IPS-20b (cell line): ENCODE measurements around the gene GTF2F2.
"Not testable (repeated sequence)": the region's sequence is repeated elsewhere in the genome, so short reads cannot be mapped to it uniquely, and the experiment has no call there.

Experiments used
- H3K27ac ChIP-seq: one replicate; pipeline ENCODE4 v1.5.1; 2013; ENCODE audit warnings: low read length
- H3K27me3 ChIP-seq: 2 replicates; pipeline ENCODE4 v1.6.1; 2013; ENCODE audit warnings: mild to moderate bottlenecking, low read length, inconsistent platforms; ENCODE audit not compliant: insufficient read depth
- H3K36me3 ChIP-seq: 2 replicates; pipeline ENCODE4 v1.6.1; 2013; ENCODE audit warnings: low read depth, mild to moderate bottlenecking, inconsistent platforms, low read length, moderate library complexity; ENCODE audit not compliant: insufficient read depth
- H3K4me1 ChIP-seq: 2 replicates; pipeline ENCODE4 v1.6.1; 2013; ENCODE audit warnings: mild to moderate bottlenecking, control low read depth, inconsistent platforms, low read length, moderate library complexity; ENCODE audit not compliant: insufficient read depth
- H3K4me3 ChIP-seq: 2 replicates; pipeline ENCODE4 v1.5.1; 2013; ENCODE audit warnings: mild to moderate bottlenecking, low read length, inconsistent platforms
- H3K9ac ChIP-seq: 2 replicates; pipeline ENCODE4 v1.6.1; 2013; ENCODE audit warnings: low read depth, mild to moderate bottlenecking, inconsistent platforms, low read length, moderate library complexity
- H3K9me3 ChIP-seq: 2 replicates; pipeline ENCODE4 v1.6.1; 2013; ENCODE audit warnings: mild to moderate bottlenecking, low read depth, low read length, inconsistent platforms; ENCODE audit not compliant: insufficient read depth

Gene GTF2F2

GRCh38 chr13:45185286-45185685, 65.0 kb downstream of the GTF2F2 start:
- Histone ChIP-seq H3K4me1 (no peaks in the 10 kb centered on the region), H3K27ac (no peak overlapping the region), H3K9ac (no peak overlapping the region), H3K36me3 (peaks cover 5% of the 10 kb centered on the region; the same call in 1 of the 2 replicates), H3K4me3 (no peak overlapping the region), H3K9me3 (no peaks in the 10 kb centered on the region), H3K27me3 (no peaks in the 10 kb centered on the region)

DNA sequence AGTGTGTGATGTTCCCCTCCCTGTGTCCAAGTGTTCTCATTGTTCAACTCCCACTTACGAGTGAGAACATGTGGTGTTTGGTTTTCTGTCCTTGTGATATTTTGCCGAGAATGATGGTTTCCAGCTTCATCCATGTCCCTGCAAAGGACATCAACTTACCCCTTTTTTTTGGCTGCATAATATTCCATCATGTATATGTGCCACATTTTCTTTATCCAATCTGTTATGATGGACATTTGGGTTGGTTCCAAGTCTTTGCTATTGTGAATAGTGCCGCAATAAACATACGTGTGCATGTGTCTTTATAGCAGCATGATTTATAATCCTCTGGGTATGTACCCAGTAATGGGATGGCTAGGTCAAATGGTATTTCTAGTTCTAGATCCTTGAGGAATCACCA, 68.8 kb downstream of the GTF2F2 start:
- not testable (repeated sequence) for H3K4me1 ChIP-seq, H3K27ac ChIP-seq, H3K4me3 ChIP-seq, H3K9ac ChIP-seq, H3K9me3 ChIP-seq, H3K27me3 ChIP-seq, H3K36me3 ChIP-seq

- H3K4me3 ChIP-seq, H3K36me3 ChIP-seq, H3K4me1 ChIP-seq, H3K27ac ChIP-seq, H3K9me3 ChIP-seq, H3K9ac ChIP-seq, H3K27me3 ChIP-seq: not testable (repeated sequence)
Observed at GRCh38 chr13:45189511-45189910, 69.2 kb downstream of the GTF2F2 start.

DNA sequence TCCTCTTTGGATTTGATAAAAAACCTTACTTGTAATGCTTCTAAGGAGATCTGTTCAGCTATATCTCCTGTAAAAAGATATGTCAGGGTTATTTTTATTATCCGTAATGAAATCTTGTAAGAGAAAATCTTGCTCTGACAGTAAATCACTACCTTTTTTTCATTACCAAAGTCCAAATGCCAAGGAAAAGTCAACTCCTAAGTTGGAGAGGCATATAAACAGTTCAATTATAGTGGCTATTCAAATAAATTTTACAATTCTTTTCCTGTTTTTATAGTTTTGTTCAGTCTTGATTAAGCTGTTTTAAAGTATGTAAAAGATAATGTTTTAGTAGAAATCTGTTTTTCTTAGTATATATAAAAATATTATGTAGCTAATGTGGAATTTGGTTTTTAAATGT, 71.6 kb downstream of the GTF2F2 start:
- no peaks in the 10 kb centered on the region for H3K27me3 ChIP-seq
- no peak overlapping the region for H3K9ac ChIP-seq
- H3K27ac ChIP-seq: no peak overlapping the region
- H3K36me3 ChIP-seq: no peaks in the 10 kb centered on the region
- no peaks in the 10 kb centered on the region for H3K9me3 ChIP-seq
- no peak overlapping the region for H3K4me3 ChIP-seq
- peaks cover 8% of the 10 kb centered on the region for H3K4me1 ChIP-seq

DNA sequence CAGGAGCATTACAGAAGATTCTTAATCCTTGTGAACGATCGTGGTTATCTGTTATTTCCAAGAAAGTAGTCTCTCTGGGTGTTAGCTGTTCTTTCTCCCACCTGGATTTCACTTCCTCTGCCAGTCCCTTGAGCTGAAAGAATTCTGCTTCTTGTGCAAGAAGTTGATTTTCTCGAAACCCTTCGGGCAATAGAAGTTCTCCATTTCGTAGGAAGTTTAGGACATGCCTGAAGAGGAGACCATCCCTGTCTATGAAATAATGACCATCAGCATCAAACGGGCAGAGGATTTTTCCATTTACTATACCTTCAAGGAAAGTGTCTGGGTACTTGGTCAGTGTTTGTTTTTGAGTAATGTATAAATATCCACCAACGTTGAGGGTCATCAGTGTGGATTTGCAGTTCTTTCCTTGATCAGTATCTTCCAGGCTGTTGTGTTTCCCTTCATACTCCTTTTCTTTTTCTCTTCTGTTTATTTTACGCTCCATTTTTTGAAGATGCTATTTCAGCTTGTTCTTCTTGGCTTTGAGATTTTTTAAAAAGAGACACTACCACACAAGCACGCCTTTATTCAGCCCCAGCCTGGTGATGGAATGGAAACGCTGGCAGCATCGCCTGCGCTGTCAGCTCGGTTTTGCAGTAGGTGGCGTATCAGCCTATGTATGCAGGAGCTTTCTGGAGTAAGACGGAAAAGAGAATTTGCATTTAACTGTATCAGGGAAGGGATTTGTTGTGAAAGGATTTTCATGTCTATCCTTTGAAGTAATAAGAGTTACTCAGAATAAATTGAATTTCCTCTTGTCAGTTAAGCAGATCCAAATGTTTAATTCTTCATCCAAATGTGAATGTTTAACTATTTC, 74.0 kb downstream of the GTF2F2 start:
- Histone ChIP-seq H3K4me3 (no peak overlapping the region), H3K9ac (no peak overlapping the region), H3K36me3 (no peaks in the 10 kb centered on the region), H3K27me3 (no peaks in the 10 kb centered on the region), H3K27ac (no peak overlapping the region), H3K9me3 (no peaks in the 10 kb centered on the region), H3K4me1 (peaks cover 8% of the 10 kb centered on the region)

- Histone ChIP-seq H3K27me3 (no peaks in the 10 kb centered on the region), H3K36me3 (no peaks in the 10 kb centered on the region), H3K9me3 (no peaks in the 10 kb centered on the region), H3K27ac (no peak overlapping the region), H3K4me3 (no peak overlapping the region), H3K9ac (no peak overlapping the region), H3K4me1 (peaks cover 10% of the 10 kb centered on the region)
Observed at GRCh38 chr13:45195421-45195820, 75.1 kb downstream of the GTF2F2 start.

DNA sequence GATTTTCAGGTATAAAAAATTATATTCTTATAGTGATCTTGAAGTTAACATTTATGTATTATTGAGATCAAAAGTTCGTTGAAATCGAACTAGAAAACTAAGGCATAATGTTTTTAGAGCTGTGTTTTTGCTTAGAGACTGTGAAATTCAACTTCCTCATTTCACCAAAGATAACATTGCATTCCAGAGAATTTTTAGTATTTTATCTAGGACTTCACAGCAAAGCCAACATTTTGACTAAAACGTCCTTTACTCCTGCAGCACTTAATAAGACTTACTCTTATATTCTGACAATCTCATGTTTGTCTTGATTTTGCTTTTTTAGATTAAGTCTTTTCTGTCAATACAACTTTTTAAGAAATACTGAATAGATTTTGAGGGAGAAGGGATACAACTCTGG, 75.8 kb downstream of the GTF2F2 start:
- Histone ChIP-seq H3K4me3 (no peak overlapping the region), H3K4me1 (peaks cover 14% of the 10 kb centered on the region), H3K9me3 (no peaks in the 10 kb centered on the region), H3K27ac (no peak overlapping the region), H3K27me3 (no peaks in the 10 kb centered on the region), H3K36me3 (no peaks in the 10 kb centered on the region), H3K9ac (no peak overlapping the region)

DNA sequence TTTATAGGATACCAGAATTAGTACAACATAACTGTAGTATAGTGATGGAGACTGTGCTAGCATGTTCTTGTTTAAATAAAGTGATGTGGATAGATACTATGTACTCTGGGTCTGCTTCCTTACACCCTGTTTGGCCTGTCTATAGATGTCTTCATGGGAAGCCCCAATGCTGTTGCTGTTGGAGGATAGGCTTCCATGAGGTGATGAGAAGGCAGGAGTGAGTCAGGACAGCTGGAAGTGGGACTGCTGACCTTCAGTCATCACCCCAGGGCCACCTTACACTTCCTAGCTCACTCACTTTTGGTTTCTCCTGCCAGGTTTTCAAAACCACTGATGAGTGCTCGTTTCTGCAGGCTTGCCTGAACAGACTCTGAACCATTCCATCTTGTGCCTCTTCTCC, 76.3 kb downstream of the GTF2F2 start:
- Histone ChIP-seq H3K4me1 (peaks cover 14% of the 10 kb centered on the region), H3K9me3 (no peaks in the 10 kb centered on the region), H3K27me3 (no peaks in the 10 kb centered on the region), H3K9ac (no peak overlapping the region), H3K36me3 (no peaks in the 10 kb centered on the region), H3K27ac (no peak overlapping the region), H3K4me3 (no peak overlapping the region)

DNA sequence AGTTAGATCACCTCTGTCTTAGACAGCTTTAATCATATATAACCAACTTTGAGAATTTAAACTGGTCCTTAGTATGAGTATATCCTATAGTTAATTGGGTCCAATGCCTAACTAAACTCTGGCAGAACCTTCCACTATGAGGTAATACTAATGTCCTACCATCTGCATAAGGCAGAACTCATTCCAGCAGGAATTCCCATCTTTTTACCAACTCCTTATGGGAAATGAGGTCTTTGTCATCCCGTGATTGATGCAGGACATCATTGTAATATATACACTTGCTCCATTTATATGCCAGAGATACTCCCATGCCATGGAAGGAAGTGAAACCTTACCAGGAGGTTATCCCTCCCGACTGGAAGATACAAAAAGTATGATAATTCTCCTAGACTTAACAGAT, 77.7 kb downstream of the GTF2F2 start:
- Histone ChIP-seq H3K9ac (no peak overlapping the region), H3K4me1 (peaks cover 14% of the 10 kb centered on the region), H3K4me3 (no peak overlapping the region), H3K9me3 (no peaks in the 10 kb centered on the region), H3K27ac (no peak overlapping the region), H3K36me3 (no peaks in the 10 kb centered on the region), H3K27me3 (no peaks in the 10 kb centered on the region)

DNA sequence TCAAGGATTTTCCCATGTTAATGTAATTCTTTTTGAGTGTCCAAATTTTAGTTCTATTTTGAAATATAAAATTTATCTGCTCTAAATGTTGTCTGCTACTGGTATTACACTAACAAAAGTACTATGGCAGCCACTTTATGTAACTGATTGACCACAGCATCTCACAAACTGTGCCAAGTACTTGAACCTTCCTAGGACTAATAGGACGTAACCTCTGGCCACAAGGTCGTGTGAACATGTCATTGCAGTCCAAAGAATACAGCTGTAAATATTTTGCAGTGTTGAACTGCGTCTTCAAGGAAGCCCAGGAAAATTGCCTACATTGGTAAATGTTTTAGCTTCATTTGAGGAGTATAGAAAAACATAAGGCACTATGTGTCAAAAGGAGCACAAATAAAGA, 78.6 kb downstream of the GTF2F2 start:
- Histone ChIP-seq H3K36me3 (no peaks in the 10 kb centered on the region), H3K27ac (no peak overlapping the region), H3K27me3 (no peaks in the 10 kb centered on the region), H3K9ac (no peak overlapping the region), H3K4me1 (peaks cover 14% of the 10 kb centered on the region), H3K9me3 (no peaks in the 10 kb centered on the region), H3K4me3 (no peak overlapping the region)

GRCh38 chr13:45199711-45200110, 79.4 kb downstream of the GTF2F2 start:
- no peak overlapping the region for H3K4me3 ChIP-seq
- peaks cover 8% of the 10 kb centered on the region for H3K4me1 ChIP-seq
- H3K36me3 ChIP-seq: no peaks in the 10 kb centered on the region
- no peak overlapping the region for H3K9ac ChIP-seq
- no peaks in the 10 kb centered on the region for H3K9me3 ChIP-seq
- no peaks in the 10 kb centered on the region for H3K27me3 ChIP-seq
- no peak overlapping the region for H3K27ac ChIP-seq

- Histone ChIP-seq H3K4me1 (peaks cover 6% of the 10 kb centered on the region), H3K27me3 (no peaks in the 10 kb centered on the region), H3K9me3 (no peaks in the 10 kb centered on the region), H3K27ac (no peak within 1 kb of the TSS), H3K4me3 (no peak within 1 kb of the TSS), H3K9ac (no peak within 1 kb of the TSS), H3K36me3 (no peaks in the 10 kb centered on the region)
Observed at GRCh38 chr13:45200701-45201232, 80.5 kb downstream of the GTF2F2 start, which contains the start of gene KCTD4. Gene KCTD4 (minus strand): TSS chr13:45201045. CDS start chr13:45194567, 6,478 bp downstream.
